GM12865 (cell line): ENCODE results near the gene GALM.
A peak's percentile ranks its signal among the peaks of the same experiment; 100 is the strongest.

Experiments
- DNase-seq: peaks from one replicate; pipeline ENCODE4 v3.0.0; 2010; ENCODE audit warnings: low read depth
- H3K4me3 ChIP-seq: 2 replicates; pipeline ENCODE4 v1.5.1; 2011; ENCODE audit warnings: mild to moderate bottlenecking, low read depth, low read length, control low read depth
- CTCF ChIP-seq: IDR thresholded peaks from 2 replicates; pipeline ENCODE4 v1.5.1; 2011; ENCODE audit warnings: low read length, control low read depth, low read depth, inconsistent platforms; ENCODE audit not compliant: insufficient read depth; ENCODE audit errors: missing control alignments

Gene GALM

GRCh38 chr2:38747819-38748218 is 81.9 kb downstream of the GALM start:
- no peak overlapping the region for H3K4me3 ChIP-seq
- no peak for DNase-seq
- TF ChIP-seq CTCF = no peak

GRCh38 chr2:38748391-38748790 is 82.5 kb downstream of the GALM start:
- TF ChIP-seq CTCF = no peak
- no peak for DNase-seq
- no peak overlapping the region for H3K4me3 ChIP-seq

- TF ChIP-seq CTCF = no peak
- H3K4me3 ChIP-seq = peak overlapping the region; percentile 86
- DNase-seq = no peak
Measured at GRCh38 chr2:38748943-38749804, 83.3 kb downstream of the GALM start.

- peak; percentile 57 for DNase-seq
- H3K4me3 ChIP-seq = peak overlapping the region; percentile 86
- no peak for TF ChIP-seq CTCF
Measured at GRCh38 chr2:38750011-38750890, 84.3 kb downstream of the GALM start.

GRCh38 chr2:38750891-38751595 is 85.1 kb downstream of the GALM start, which contains the start of gene SRSF7:
Gene SRSF7 (minus strand): TSS chr2:38751361. CDS start chr2:38751256, 105 bp downstream.
- no peak for TF ChIP-seq CTCF
- DNase-seq = peak; percentile 99
- H3K4me3 ChIP-seq = peak within 1 kb of the TSS; percentile 86

- no peak for TF ChIP-seq CTCF
- no peak for DNase-seq
- H3K4me3 ChIP-seq = peak overlapping the region; percentile 86
Measured at GRCh38 chr2:38751596-38752410, 85.9 kb downstream of the GALM start.
